Measurements from ENCODE around the gene DNMT3L.
A peak's percentile ranks its signal among the peaks of the same experiment; 100 is the strongest.
"Not testable (repeated sequence)": the region's sequence is repeated elsewhere in the genome, so short reads cannot be mapped to it uniquely, and the experiment has no call there.

Gene DNMT3L

GRCh38 chr21:44261675-44262295, at the start of gene DNMT3L:
Gene DNMT3L, minus strand, starts transcription at chr21:44261897. Its CDS starts 638 bp downstream, at chr21:44261259.
- DNase-seq (ENCODE audit: low read depth): no peak

- no peak for DNase-seq (ENCODE audit: low read depth)
These were observed 49.2 kb upstream of the DNMT3L start for GRCh38 chr21:44310628-44311507.

GRCh38 chr21:44306936-44307704, 45.4 kb upstream of the DNMT3L start:
- DNase-seq (ENCODE audit: low read depth): no peak

DNA sequence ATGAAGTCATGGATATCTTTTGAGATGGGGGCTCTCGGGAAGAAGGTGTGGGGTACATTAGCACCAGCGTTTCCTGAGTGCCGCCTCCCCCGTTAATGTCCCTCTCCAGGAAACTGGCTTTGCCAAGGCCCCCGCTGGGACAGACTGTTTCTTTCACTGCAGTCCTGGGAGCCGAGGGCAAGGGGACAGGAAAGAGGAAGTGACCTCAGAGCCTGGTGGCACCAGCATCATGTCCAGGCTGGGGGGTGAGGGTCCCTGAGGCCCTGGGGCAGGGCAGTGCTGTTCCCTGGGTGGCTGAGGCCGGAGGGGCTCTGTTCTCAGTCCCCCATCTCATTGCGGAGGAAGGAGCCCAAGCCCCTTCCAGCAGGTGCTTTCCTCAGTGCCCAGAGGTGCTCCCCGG, 44.0 kb upstream of the DNMT3L start:
- no peak for DNase-seq (ENCODE audit: low read depth)

GRCh38 chr21:44304877-44305293, 43.2 kb upstream of the DNMT3L start:
- no peak for DNase-seq (ENCODE audit: low read depth)

- DNase-seq (ENCODE audit: low read depth): no peak
These were observed 42.4 kb upstream of the DNMT3L start for GRCh38 chr21:44304011-44304616.

DNA sequence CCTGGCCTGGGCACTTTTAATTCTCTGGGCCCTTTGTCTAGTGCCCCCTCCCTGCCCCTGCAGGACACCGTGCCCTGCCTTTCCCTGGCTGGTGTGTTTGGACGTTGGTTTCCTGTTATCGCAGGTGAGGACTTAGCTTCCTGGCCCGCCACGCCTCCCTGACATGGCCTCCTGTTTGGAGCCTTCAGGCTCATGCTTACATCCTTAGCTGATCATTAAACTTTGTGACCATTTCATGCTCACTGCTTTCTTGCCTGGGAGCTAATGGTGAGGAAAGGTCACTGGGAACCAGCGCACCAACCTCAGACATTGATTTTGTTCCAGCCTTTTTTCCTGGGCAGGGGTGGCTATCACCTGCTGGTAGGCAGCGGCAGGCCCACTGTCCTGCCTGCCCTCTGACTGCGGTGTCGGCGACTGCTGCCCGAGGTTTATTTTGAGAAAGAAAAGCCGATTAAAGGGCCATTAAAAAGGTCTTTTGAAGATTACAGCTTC, 41.8 kb upstream of the DNMT3L start:
- no peak for DNase-seq (ENCODE audit: low read depth)

GRCh38 chr21:44302573-44303401, 41.1 kb upstream of the DNMT3L start:
- DNase-seq (ENCODE audit: low read depth): not testable (repeated sequence)

DNA sequence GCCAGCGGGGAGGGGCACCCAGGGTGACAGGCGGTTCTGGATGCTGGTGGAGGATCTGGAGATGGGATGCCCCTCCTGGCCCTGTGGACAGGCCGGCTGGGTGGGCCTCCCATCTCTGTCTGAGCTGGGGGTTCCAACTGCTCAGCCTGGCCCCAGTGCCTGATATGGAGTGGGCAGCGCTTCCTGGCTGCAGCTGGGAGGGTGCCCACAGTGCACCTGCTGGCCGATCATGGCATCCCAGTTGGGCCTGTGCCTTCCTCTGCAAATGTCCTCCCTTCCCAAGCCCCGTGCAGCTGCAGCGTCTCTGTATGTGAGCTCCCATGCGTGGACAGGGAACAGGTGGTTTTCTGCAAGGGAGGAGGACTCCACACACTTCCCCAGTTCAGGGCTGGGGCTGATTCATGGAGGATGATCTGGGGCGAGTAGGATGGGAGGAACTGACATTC, 40.3 kb upstream of the DNMT3L start:
- DNase-seq (ENCODE audit: low read depth): no peak

- no peak for DNase-seq (ENCODE audit: low read depth)
These were observed 39.4 kb upstream of the DNMT3L start for GRCh38 chr21:44301141-44301540.

- peak; percentile 56 for DNase-seq (ENCODE audit: low read depth)
These were observed 38.7 kb upstream of the DNMT3L start for GRCh38 chr21:44300262-44300959.

DNA sequence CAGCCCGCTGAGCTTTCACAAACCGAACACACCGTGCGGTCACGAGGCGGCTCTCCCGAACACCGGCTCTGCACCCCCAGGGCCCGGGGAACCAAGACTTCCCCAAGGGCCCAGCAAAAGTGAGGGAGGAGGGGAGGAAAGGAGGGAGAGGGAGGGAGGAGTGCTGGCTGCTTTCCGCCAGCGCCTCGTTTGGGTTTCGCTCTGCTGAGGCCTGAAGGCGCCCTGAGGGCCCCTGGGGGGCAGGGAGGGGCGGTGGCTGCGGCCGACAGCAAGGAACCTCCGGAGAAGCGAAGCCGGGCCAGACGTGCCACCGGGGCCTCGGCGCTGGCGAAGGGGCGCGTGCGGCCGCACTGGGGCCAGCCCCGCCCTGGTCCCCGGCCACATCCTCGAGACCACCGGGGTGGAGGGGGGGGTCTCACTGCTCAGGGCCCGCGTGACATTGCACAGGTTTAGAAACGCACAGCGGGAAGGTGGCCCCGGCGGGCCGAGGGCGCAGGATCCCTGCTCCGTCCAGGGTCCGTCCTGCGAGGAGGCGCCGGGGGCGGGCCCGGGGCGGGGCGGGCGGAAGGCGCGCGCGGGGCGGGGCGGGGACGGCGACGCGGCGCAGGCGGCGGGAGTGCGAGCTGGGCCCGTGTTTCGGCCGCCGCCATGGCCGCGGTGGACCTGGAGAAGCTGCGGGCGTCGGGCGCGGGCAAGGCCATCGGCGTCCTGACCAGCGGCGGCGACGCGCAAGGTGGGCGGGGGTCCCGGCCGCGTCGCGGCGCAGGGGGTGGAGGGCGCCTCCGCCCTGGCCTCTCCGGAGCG, 38.0 kb upstream of the DNMT3L start, which contains the start of gene PFKL:
Gene PFKL, plus strand, starts transcription at position 596 of the 804 bp plus-strand sequence. Its CDS starts 53 bp downstream, at position 649.
- DNase-seq (ENCODE audit: low read depth): peak; percentile 52

DNA sequence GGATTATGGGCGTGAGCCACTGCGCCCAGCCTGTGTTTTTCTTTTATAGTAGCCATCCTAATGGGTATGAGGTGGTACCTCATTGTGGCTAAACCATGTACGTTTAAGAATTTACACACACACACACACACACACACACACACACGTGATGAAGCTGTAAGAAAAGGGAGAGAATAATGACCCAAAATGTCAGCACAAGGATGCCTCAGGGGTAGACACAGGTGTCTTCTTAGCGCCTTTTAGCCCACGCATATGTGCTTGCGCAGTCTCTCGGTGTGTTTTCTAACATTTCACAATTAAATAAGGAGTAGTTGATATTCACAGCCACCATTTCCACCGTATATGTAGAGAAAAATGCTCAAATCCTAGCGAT, 37.4 kb upstream of the DNMT3L start:
- DNase-seq (ENCODE audit: low read depth): no peak

DNA sequence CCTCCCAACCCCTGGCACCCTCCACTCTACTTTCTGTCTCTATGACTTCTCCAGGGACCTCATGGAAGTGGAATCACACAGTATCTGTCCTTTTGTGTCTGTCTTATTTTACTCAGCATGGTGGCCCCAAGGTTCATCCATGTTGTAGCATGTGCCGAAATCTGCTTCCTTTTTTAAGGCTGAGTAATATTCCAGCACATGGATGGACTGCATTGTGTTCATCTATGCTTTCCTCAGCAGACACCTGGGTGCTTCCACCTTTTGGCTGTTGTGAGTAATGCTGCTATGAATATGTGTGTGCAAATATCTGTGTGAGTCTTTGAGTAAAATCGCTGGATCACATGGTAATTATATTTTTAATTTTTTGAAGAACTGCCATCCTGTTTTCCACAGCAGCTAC, 36.6 kb upstream of the DNMT3L start:
- DNase-seq (ENCODE audit: low read depth): no peak

DNA sequence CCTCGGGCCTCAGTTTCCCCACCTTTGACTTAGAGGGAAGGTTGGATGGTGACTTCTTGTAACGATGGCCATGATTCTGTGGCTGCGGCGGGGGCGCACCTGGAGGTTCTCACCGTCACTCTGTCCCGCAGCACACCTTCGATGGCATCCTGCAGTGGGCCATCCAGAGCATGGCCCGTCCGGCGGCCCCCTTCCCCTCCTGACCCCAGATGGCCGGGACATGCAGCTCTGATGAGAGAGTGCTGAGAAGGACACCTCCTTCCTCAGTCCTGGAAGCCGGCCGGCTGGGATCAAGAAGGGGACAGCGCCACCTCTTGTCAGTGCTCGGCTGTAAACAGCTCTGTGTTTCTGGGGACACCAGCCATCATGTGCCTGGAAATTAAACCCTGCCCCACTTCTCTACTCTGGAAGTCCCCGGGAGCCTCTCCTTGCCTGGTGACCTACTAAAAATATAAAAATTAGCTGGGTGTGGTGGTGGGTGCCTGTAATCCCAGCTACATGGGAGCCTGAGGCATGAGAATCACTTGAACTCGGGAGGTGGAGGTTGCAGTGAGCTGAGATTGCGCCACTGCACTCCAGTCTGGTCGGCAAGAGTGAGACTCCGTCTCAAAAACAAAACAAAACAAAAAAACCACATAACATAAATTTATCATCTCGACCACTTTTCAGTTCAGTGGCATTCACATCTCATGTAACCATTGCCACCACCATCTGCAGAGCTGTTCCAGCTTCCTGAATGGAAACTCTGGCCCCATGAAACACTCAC, 36.0 kb upstream of the DNMT3L start:
- peak; percentile 61 for DNase-seq (ENCODE audit: low read depth)

DNA sequence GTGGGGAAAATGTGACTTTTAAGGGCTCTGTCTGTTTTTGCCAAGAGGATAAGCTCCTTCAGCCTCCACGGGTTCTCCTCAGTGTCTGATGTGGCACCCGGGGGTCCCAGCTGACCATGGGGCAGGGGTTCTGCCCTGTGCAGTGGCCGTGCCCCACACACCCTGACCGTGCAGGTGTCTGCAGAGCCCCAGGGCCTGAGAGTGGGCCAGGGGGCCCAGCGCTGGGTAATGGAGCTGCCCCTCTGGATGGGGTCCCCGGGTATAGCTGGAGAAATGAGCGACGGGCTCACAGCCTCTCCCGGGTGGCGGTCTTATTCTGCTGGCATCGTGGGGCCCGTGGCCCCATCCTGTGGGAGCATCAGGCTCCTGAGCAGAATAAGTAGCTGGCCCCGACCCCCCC, 35.2 kb upstream of the DNMT3L start:
- no peak for DNase-seq (ENCODE audit: low read depth)

DNA sequence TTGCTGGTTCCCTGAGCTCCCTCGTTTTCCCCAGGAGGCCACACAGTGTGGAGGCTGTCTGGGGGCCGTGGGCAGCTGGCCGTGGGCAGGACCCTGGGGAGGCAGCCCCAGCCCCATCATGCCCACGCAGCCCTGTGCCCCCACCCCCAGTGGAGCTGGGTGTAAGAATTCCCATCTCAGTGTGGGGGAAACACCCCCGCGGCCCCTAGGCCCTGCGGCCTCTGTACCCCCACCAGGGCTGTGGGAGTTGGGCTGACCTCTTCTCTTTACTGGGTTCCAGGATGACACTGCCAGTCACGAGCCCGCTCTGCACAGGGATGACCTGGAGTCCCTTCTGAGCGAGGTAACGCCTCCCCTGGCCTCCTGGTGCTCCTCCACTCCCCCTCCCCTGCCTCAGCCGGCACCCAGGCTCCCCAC, 34.4 kb upstream of the DNMT3L start:
- DNase-seq (ENCODE audit: low read depth): no peak

- no peak for DNase-seq (ENCODE audit: low read depth)
These were observed 33.9 kb upstream of the DNMT3L start for GRCh38 chr21:44295646-44296045.

DNA sequence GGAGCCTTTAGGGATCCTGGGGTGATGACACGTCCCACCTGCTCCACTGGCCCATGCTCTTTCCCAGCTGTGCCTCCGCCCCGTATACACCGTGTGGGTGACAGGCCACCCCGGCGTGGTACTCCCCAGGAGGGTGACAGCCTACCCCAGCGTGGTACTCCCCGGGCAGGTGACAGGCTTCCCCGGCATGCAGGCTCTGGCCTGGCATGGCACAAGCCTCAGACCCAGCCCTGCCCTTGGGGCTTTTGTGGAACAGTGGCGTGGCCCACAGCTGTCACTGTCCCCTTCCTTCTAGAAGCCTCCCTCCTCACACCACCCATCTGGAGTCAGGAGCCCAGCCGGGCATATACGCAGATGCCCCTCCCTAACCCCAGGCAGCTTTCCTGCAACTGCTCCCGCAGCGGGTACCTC, 33.5 kb upstream of the DNMT3L start:
- DNase-seq (ENCODE audit: low read depth): no peak

Measured in activated T-helper 1 cell treated with Interleukin-2 at 50 U/mL for 16 hours (primary cell).